Measurements from ENCODE around the gene TBC1D1. TPM values are rescaled to one million over a fixed set of nuclear protein-coding genes. Genes with fewer than 3 reads are reported as not detected.

TBC1D1 gene
- total and polyA plus RNA-seq, 2 donors (not counting 1 experiment from before 2014, with no cell fraction given): 39.7 to 90.0 TPM

DNA sequence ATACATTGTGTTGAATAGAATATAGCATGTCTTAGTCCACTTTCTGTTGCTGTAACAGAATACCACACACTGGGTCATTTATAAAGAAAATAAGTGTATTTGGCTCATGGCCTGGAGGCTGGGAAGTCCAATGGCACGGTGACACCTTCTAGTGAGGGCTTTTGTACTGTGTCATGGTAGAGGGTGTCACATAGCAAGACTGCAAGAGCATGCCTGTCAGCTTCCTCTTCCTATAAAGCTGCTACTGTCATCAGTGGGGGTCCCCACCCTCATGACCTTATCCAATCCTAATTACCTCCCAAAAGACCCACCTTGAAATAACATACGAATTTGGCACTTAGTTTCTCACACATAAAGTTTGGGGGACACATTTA is 262.5 kb downstream of the TBC1D1 start:
- Histone ChIP-seq H3K4me3 (replicated peaks in 1 of 4; ENCODE audit: control extremely low read depth in 1 of 4, insufficient read depth in 1 of 4, low read depth in 3 of 4, low read length in 4 of 4) (no peak overlapping the region), H3K9ac (ENCODE audit: insufficient read depth, low read length) (no peak overlapping the region), H3K27ac (ENCODE audit: insufficient read depth, low read length) (no peak overlapping the region), H2AFZ (ENCODE audit: low read length) (no peak overlapping the region), H3K4me2 (ENCODE audit: extremely low read depth, insufficient read depth, low read length) (no peak overlapping the region), H4K20me1 (ENCODE audit: control insufficient read depth, extremely low read depth, insufficient read depth, low read length) (no peaks in the 10 kb centered on the region), H3K4me1 (ENCODE audit: control insufficient read depth, extremely low read depth, insufficient read depth, low read length) (peaks cover 12% of the 10 kb centered on the region), H3K9me3 (ENCODE audit: control insufficient read depth, insufficient read depth, low read depth, low read length) (no peaks in the 10 kb centered on the region), H3K36me3 (ENCODE audit: control insufficient read depth, insufficient read depth, low read length) (no peaks in the 10 kb centered on the region), H3K79me2 (ENCODE audit: control insufficient read depth, insufficient read depth, low read length) (no peaks in the 10 kb centered on the region), H3K27me3 (ENCODE audit: control insufficient read depth, insufficient read depth, low read length) (no peaks in the 10 kb centered on the region)
- no peak for TF ChIP-seq EZH2 (IDR thresholded peaks at IDR 0.05; ENCODE audit: low read length, missing control alignments)
- TF ChIP-seq, protein P1, sequence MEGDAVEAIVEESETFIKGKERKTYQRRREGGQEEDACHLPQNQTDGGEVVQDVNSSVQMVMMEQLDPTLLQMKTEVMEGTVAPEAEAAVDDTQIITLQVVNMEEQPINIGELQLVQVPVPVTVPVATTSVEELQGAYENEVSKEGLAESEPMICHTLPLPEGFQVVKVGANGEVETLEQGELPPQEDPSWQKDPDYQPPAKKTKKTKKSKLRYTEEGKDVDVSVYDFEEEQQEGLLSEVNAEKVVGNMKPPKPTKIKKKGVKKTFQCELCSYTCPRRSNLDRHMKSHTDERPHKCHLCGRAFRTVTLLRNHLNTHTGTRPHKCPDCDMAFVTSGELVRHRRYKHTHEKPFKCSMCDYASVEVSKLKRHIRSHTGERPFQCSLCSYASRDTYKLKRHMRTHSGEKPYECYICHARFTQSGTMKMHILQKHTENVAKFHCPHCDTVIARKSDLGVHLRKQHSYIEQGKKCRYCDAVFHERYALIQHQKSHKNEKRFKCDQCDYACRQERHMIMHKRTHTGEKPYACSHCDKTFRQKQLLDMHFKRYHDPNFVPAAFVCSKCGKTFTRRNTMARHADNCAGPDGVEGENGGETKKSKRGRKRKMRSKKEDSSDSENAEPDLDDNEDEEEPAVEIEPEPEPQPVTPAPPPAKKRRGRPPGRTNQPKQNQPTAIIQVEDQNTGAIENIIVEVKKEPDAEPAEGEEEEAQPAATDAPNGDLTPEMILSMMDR (conservative IDR thresholded peaks at IDR 0.05 in 1 of 2, IDR thresholded peaks at IDR 0.05 in 1 of 2; ENCODE audit: low read depth in 1 of 2, low read length in 2 of 2): no peak
- no peak for DNase-seq (ENCODE audit: low read depth in 2 of 2)

DNA sequence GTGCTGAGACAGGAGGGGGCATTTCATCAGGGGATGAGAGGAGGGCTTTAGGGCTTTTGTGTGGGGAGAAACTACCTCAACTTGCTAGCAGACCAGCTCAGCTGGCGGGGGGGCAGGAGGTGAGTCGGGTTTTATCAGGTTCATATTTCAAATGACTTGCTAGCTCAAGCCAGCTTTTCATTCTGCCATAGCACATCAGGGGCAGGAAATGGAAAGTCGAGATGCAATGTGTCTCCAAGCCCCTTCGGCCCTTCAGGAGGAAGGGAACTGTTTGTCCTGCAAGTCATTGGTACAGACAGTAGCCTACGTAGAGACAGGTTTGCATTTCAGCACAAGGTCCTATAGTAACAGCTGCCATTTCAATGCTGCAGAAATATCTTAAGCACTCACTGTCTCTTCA is 263.4 kb downstream of the TBC1D1 start:
- TF ChIP-seq, protein P1 (conservative IDR thresholded peaks at IDR 0.05 in 1 of 2, IDR thresholded peaks at IDR 0.05 in 1 of 2; ENCODE audit: low read depth in 1 of 2, low read length in 2 of 2): no peak
- no peak for TF ChIP-seq EZH2 (IDR thresholded peaks at IDR 0.05; ENCODE audit: low read length, missing control alignments)
- Histone ChIP-seq H3K4me1 (ENCODE audit: control insufficient read depth, extremely low read depth, insufficient read depth, low read length) (peaks cover 12% of the 10 kb centered on the region), H3K4me2 (ENCODE audit: extremely low read depth, insufficient read depth, low read length) (no peak overlapping the region), H2AFZ (ENCODE audit: low read length) (no peak overlapping the region), H3K9ac (ENCODE audit: insufficient read depth, low read length) (no peak overlapping the region), H4K20me1 (ENCODE audit: control insufficient read depth, extremely low read depth, insufficient read depth, low read length) (no peaks in the 10 kb centered on the region), H3K9me3 (ENCODE audit: control insufficient read depth, insufficient read depth, low read depth, low read length) (no peaks in the 10 kb centered on the region), H3K27me3 (ENCODE audit: control insufficient read depth, insufficient read depth, low read length) (no peaks in the 10 kb centered on the region), H3K27ac (ENCODE audit: insufficient read depth, low read length) (no peak overlapping the region), H3K36me3 (ENCODE audit: control insufficient read depth, insufficient read depth, low read length) (no peaks in the 10 kb centered on the region), H3K4me3 (replicated peaks in 1 of 4; ENCODE audit: control extremely low read depth in 1 of 4, insufficient read depth in 1 of 4, low read depth in 3 of 4, low read length in 4 of 4) (no peak overlapping the region), H3K79me2 (ENCODE audit: control insufficient read depth, insufficient read depth, low read length) (no peaks in the 10 kb centered on the region)
- DNase-seq (ENCODE audit: low read depth in 2 of 2): no peak

DNA sequence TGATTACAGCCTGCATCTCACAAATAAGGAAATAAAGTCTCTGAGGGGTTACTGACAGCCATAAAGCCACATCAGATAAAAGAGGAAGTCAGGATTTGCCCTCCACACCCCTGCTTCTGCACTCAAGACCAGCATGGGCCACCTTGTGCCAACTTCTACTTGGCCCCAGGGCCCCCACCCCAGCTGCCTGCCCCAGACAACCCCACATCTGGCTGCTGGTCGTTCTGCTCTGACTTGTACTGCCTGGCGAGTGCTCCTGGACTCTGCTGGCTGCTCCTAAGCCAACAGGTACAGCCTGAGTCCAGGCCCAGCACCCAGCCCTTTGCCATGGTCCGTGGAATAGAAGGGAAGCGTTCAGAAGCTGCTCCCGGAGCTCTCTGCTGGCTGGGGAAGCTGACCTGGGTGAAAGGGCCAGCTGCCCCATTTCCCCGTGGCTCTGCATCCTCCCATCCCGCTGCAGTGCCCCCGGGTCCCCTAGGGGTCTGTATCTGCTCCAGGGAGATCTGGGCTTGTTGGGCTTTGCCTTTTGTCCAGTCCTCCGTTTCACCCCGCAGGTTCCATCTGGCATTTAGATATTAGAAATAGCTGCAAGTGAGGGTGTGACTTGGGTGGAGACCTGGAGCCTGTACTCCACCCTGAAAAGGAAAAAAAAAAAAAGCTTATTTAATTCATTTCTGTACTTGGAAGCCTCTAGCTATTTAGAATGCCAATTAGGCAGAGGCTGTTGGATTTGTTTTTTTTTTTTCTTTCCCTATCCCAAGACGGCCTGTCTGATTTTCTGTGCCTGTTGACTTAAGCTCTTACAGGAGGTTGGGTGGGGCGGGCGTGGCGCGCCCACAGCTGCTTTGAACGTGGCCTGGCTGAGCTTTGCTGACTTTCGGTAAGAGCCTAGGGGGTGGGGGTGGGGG is 264.1 kb downstream of the TBC1D1 start:
- Histone ChIP-seq H3K27ac (ENCODE audit: insufficient read depth, low read length) (no peak overlapping the region), H3K27me3 (ENCODE audit: control insufficient read depth, insufficient read depth, low read length) (no peaks in the 10 kb centered on the region), H4K20me1 (ENCODE audit: control insufficient read depth, extremely low read depth, insufficient read depth, low read length) (no peaks in the 10 kb centered on the region), H2AFZ (ENCODE audit: low read length) (no peak overlapping the region), H3K4me1 (ENCODE audit: control insufficient read depth, extremely low read depth, insufficient read depth, low read length) (peaks cover 8% of the 10 kb centered on the region), H3K4me3 (replicated peaks in 1 of 4; ENCODE audit: control extremely low read depth in 1 of 4, insufficient read depth in 1 of 4, low read depth in 3 of 4, low read length in 4 of 4) (no peak overlapping the region), H3K4me2 (ENCODE audit: extremely low read depth, insufficient read depth, low read length) (no peak overlapping the region), H3K36me3 (ENCODE audit: control insufficient read depth, insufficient read depth, low read length) (no peaks in the 10 kb centered on the region), H3K9ac (ENCODE audit: insufficient read depth, low read length) (no peak overlapping the region), H3K9me3 (ENCODE audit: control insufficient read depth, insufficient read depth, low read depth, low read length) (no peaks in the 10 kb centered on the region), H3K79me2 (ENCODE audit: control insufficient read depth, insufficient read depth, low read length) (no peaks in the 10 kb centered on the region)
- TF ChIP-seq, protein P1 (conservative IDR thresholded peaks at IDR 0.05 in 1 of 2, IDR thresholded peaks at IDR 0.05 in 1 of 2; ENCODE audit: low read depth in 1 of 2, low read length in 2 of 2): no peak
- no peak for TF ChIP-seq EZH2 (IDR thresholded peaks at IDR 0.05; ENCODE audit: low read length, missing control alignments)
- DNase-seq (ENCODE audit: low read depth in 2 of 2): peak in 1 of 2 donors; percentile 52
